ENCODE data around the gene CD22.
"Not testable (repeated sequence)": the region's sequence is repeated elsewhere in the genome, so short reads cannot be mapped to it uniquely, and the experiment has no call there.

Gene CD22

DNA sequence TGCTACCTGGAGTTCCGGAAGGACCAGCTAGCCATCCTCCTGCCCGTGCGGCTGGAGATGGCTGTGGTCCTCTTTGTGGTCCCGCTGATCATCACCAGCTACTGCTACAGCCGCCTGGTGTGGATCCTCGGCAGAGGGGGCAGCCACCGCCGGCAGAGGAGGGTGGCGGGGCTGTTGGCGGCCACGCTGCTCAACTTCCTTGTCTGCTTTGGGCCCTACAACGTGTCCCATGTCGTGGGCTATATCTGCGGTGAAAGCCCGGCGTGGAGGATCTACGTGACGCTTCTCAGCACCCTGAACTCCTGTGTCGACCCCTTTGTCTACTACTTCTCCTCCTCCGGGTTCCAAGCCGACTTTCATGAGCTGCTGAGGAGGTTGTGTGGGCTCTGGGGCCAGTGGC lies 30.4 kb downstream of the CD22 start:
- DNase-seq (ENCODE audit: low read depth), result not testable (repeated sequence)

DNA sequence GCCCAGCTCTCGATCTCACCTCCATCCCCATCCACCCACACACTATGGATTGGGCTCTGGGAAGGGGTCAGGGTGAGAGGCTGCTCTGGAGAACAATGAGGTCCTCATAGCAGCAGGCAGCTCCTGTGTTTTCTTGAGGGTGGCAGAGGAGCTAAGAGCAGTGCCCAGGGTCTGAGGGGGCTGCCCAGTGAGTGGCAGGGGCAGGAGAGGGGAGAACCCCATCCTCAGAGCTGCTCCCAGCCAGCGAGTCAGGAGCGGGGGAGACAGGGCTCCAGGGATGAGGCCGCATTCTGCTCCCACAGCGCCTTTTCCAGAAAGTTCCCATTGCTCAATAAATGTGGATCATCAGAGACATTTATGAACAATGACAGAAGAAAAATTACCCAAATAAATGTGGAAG lies 31.1 kb downstream of the CD22 start:
- DNase-seq (ENCODE audit: low read depth), result not testable (repeated sequence)

DNA sequence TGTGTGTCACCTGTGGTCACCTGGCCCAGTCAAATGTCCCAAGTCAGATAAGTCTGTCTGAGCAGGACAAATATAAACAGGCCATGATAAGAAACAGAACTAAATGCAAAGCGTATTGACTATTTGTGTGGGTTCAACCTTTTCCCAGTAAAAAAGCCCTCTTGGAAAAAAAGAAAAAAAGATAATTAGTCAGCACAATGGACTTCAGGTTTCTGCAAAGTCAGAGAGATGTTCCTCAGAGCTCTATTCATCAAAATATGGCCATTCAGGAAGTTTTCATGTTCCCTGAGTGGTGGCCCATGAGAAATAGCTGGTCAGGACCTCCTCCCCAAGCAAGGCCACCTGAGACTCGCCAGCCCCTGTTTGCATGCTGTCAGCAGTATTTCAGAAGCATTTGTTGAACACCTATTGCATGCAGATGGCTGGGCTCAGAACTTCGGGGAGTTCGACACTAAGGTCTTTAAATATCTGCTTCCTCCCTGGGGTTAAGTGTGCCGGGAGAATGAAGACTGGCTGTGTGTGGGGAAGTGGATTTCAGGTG lies 32.0 kb downstream of the CD22 start:
- no peak for DNase-seq (ENCODE audit: low read depth)

DNA sequence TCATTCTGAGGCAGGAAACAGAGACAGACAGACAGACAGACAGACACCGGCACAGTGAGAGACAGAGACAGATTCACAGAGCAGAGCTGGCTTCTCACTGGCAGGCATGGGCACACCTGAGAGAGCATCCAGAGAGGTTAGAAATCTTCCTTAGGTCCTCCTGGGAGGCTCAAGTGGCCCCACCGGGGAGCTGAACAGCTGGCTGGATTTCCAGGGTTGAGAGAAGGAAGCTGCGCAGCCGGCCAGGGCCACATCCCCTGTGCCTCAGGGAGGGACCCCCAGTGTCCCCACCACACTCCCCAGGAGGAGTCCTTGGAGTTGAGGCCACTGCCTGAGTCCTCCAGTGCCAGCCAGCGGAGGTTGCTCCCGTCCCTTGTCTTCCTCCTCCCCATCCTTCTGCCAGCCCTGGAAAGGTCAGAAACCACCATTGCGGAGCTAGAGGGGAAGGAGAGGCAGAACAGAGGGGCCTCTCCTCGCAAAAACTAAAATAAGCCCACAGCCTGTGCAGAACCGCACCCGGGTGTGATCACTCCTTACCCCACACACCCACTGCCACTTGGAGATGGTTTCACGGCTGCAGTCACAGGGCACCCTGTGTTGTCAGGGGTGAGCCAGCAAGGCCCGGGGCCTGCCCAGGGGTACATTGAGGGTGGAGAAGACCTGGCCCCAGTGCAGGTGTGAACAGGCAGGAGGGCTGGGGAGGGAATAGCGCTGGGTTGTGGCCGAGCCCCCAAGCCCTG lies 33.4 kb downstream of the CD22 start:
- no peak for DNase-seq (ENCODE audit: low read depth)

DNA sequence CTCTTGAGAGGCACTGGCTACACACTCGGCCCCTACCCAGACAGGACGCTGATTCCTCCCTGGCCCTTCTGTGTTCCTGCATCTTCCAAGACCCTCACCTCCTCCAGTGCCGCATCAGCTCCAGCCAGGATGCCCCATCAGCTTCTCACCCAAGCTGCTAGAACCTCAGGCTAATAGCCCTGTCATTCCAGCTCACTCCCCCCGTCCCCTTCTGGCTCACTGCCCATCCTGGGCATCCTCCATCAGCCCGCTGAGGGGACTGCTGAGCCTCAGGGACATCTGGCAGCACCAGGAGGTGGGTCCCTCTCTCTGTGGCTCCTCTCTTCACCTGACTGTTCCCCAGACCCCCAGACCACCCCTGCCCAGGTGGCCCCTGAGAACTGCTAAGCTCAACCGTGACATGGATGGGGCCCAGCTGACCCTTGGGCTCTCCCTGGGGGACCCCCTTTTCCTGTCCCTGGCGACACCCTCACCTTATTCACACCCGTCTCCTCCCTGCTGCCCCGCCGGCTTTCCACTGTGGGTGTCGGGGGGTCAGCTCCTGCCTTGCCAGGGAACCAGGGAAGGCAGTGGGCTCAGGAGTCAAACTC lies 34.1 kb downstream of the CD22 start:
- DNase-seq (ENCODE audit: low read depth), result no peak

DNA sequence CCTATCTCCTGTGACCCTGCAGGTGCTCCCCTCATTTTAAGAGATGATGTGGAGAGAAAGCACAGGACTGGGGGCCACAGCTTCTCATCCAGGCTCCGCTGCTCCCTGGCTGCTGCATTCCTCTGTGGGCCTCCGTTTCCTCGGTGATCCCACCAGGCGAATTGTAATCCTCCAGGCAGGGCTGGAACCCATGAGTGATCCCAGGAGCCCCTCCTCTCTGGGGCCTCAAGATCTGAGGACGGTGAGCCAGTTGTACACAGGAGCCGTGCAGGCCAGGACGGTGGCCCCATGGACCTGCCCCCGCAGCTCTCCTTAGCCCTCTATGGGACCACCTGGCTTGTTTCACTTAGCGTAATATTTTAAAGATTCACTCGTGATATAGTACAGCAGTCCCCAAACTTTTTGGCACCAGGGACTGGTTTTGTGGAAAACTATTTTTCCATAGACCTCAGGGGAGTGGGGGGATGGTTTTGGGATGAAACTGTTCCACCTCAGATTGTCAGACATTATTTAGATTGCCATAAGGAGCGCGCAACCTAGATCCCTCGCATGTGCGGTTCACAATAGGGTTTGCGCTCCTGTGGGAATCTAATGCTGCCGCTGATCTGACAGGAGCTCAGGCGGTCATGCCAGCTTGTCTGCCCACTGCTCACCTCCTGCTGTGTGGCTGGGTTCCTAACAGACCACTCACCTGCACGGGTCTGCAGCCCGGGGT lies 34.9 kb downstream of the CD22 start:
- no peak for DNase-seq (ENCODE audit: low read depth)

DNA sequence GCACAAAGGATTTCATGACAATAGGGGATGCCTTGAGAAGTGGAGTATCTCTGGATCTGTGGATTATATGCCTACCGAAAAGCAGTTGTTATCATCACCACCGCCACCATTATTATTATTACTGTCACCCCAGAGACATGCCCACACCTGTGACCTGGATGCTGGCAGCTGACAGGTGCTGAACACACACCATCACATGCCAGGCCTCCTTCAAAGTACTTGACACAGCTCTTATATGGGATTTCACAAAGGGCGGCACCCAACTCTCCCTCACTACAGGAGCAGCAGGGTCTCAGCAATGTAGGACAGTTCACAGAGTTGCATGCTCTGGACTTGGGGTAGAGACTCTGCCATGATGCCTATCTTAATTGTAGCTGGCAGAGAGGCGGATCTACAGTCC lies 36.3 kb downstream of the CD22 start:
- no peak for DNase-seq (ENCODE audit: low read depth)

DNA sequence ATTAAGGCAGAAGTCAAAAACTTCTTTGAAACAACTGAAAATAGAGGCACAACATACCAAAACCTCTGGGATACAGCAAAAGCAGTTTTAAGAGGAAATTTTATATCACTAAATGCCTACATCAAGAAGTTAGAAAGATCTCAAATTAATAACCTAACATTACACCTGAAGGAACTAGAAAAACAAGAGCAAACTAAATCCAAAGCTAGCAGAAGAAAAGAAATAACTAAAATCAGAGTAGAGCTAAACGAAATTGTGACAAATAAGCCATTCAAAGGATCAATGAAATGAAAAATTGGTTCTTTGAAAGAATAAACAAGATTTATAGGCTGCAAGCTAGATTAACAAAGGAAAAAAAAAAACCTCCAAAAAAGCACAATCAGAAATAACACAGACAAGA lies 39.4 kb downstream of the CD22 start:
- no peak for DNase-seq (ENCODE audit: low read depth)

DNA sequence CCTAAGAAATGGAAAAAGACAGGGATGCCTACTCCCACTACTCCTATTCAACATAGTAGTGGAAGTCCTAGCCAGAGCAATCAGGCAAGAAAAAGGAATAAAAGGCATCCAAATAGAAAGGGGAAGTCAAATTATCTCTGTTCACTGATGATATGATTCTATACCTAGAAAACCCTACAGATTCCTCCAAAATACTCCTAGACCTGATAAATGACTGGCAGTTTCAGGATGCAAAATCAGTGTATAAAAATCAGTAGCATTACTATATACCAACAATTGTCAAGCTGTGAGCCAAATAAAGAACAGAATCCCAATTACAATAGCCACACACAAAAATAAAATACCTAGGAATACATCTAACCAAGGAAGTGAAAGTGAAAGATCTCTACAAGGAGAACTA lies 40.5 kb downstream of the CD22 start:
- no peak for DNase-seq (ENCODE audit: low read depth)

DNA sequence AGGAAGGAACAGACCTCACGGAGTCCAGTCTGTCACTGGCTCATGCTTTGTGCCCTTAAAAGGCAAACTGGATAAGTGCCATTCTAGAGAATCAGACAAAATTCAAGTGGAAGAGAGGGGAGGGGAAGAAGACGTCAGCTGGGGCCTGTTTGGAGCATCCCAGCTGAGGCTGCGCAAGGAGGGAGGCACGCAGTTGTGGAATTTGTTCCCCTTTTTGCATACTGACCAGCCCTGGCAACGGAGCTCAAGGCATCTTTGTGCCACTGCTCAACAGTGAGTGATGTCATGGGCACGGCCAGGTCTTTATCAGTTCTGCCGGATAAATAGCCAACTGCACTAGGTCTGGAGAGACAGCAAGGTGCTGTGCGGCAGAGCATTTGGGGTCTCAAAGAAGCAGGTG lies 41.7 kb downstream of the CD22 start, which contains the start of gene GPR42:
TSS of gene GPR42 (plus strand) at position 347 of the 400 bp plus-strand sequence. CDS start 292 bp downstream, outside the sequence.
- no peak for DNase-seq (ENCODE audit: low read depth)

DNA sequence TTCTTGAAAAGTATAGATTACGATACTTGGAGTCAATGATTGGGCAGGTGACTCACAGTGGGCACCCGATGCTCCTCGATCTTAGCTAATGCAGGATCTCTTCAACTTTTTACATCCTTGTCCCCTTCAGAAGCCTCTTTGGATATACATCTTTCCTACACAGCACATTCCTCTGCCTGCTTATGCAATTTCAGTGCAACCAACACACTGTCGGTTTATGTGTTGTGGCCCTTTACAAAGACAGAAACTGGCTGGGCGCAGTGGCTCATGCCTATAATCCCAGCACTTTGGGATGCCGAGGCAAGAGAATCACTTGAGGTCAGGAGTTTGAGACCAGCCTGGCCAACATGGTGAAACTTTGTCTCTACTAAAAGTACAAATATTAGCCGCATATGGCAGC lies 44.5 kb downstream of the CD22 start:
- DNase-seq (ENCODE audit: low read depth), result no peak

DNA sequence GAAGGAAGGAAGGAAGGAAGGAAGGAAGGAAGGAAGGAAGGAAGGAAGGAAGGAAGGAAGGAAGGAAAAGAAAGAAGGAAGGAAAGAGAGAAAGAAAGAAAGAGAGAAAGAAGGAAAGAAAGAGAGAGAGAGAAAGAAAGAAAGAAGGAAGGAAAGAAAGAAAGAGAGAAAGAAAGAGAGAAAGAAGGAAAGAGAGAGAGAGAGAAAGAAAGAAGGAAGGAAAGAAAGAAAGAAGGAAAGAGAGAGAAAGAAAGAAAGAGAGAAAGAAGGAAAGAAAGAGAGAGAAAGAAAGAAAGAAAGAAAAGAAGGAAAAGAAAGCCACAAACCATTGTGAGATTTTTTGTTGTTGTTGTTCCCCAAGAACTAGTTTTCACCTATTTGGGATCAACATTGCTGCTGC lies 45.0 kb downstream of the CD22 start:
- DNase-seq (ENCODE audit: low read depth), result not testable (repeated sequence)

DNA sequence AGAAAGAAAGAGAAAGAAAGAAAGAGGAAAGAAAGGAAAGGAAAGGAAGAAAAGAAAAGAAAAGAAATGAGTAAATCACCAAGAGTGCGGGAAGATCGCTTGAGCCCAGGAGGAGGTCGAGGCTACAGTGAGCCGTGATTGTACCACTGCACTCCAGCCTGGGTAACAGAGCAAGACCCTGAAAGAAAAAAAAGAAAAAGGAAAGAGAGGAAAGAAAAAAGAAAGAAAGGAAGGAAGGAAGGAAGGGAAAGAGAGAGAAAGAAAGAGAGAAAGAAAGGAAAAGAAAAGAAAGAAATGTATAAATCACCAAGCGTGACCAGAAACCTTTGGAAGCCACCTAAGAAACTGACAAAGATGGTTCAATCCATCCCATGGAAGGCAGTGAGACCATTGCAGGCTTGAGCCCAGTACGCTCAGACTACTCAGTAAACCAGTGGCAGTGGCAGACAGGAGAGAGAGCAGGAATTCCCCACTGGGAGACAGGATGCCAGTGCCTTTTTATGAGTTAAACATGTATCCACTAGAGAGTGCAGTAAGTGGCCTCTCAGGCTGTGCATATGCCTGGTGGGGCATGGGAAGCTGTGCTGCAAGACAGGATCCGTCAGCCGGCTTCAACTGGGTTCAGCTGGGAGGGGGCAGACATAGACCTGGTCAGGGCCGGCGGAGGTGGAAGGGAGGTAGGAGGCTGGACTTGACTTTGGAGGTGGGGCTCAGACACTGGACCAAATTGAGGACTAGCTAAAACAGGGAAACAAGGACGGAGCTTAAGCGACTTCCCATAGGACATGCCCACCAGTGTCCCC lies 46.7 kb downstream of the CD22 start:
- no peak for DNase-seq (ENCODE audit: low read depth)

DNA sequence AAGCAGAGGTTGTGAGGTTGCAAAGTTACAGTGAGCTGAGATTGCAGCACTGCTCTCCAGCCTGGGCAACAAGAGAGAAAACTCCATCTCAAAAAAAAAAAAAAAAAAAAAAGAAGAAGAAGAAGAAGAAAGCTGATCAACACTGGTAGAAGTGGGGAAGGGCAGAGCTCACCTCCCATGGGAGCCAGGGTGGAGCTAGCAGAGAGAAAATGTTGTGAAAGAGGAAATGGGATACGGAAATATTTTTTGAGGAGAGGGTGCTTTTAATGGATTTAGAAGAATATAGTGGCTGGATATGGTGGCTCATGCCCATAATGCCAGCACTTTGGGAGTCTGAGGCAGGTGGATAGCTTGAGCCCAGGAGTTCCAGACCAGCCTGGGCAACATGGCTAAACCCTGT lies 48.7 kb downstream of the CD22 start:
- no peak for DNase-seq (ENCODE audit: low read depth)

DNA sequence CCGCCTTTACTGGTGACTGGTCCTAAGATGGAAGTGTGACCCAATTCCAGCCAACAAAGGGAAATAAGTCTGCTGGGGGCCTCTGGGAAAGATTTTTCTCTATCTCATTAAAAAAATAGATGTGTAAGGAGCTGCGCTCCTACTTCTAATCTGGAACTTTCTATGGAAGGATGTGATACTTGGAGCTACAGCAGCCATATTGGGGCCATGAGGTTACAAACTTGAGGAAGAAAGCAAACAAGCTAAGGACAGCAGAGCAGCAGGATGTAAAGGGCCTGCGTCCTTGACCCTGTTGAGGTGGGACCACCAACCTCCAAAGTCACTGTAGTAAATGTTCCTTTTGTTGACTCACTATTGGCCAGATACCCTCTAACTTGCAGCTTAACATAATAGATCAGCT lies 49.4 kb downstream of the CD22 start:
- no peak for DNase-seq (ENCODE audit: low read depth)

DNA sequence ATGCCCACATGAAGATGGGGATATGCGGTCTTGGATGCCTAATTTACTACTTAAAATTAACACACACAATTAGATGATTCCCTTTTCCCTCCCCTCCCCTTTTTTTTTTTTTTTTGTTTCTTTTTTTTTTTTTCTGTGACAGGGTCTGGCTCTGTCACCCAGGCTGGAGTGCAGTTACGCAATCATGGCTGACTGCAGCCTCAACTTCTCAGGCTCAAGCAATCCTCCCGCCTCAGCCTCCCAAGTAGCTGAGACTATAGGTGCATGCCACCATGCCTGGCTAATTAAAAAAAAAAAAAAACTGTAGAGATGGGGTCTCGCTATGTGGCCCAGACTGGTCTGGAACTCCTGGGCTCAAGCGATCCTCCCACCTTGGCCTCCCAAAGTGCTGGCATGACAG lies 50.6 kb downstream of the CD22 start:
- DNase-seq (ENCODE audit: low read depth), result not testable (repeated sequence)

DNA sequence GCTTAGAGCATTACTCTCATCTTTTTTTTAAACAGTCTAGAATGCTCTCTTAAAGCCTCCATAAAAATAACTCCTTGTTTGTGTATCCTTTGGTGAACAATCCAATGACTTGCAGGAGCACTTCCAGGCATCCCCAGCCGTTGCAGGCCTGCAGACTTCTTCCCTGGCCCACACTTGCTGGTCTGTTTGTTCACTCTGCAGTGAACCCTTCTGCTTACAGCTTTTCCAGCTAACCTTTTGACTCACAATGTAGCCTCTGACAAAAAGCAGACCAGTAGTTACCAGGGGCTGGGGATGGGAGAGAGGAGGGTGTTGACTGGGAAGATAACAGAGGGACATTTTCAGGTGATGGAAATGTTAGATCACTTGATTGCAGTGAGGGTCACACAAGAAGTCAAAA lies 51.0 kb downstream of the CD22 start:
- DNase-seq (ENCODE audit: low read depth), result no peak

DNA sequence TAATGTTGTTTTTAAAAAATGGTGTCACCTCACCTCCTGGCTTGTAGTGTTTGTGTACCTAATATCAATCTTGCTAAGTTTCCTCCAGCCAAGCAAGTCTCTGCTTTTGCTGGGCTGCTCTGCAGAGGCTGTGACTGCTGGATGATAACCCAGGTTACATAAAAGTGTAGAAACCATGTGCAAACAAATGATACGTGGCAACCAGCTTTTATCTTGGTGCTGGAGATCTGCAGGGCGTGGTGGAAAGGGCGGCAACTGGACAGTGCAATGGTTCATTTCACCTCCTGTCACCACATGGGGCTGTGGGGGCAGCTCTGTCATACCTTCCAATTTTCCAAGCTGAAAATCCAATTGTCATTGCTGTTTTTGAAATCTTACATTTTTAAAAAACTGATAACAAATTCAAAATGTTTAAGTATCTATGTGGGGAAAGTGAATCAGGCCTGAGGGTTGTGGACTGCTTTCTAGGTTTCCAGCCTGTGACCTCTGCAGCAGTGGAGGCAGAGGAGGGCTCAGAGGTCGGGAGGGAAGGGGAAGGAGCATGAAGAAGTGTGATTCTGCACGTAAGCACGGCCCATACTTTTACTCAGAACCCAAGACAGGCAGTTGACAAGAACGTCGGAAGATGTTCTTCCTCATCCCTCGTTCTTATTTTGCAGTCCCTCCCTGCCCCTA lies 51.6 kb downstream of the CD22 start:
- no peak for DNase-seq (ENCODE audit: low read depth)

DNA sequence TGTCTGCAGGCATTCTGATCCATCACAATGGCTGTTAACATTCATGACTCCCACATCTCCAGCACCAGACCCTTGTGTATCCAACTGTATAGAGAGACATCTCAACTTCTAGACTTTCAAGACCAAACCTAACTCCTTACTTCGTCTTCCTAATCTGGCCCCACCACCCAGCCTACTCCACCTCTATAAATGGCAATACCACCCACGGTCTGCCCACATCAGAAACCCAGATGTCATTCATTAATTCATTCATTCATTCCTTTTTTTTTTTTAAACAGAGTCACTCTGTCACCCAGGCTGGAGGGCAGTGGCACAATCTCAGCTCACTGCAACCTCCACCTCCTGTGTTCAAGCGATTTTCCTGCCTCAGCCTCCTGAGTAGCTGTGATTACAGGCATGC lies 52.3 kb downstream of the CD22 start:
- DNase-seq (ENCODE audit: low read depth), result no peak

DNA sequence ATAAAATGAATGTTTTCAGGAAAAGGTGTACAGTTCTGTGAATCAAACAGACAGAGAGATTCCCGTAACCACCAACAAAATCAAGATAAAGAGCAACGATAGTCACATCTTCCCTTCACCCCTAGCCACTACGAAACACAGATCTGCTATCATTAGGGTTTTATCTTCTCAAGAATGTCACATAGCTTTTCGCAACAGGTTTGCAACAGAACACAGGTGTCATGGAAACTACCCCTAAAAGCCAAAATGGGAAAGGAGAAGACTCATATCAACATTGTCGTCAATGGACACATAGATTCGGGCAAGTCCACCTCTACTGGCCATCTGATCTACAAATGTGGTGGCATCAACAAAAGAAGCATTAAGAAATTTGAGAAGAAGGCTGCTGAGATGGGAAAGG lies 52.9 kb downstream of the CD22 start:
- DNase-seq (ENCODE audit: low read depth), result no peak

DNA sequence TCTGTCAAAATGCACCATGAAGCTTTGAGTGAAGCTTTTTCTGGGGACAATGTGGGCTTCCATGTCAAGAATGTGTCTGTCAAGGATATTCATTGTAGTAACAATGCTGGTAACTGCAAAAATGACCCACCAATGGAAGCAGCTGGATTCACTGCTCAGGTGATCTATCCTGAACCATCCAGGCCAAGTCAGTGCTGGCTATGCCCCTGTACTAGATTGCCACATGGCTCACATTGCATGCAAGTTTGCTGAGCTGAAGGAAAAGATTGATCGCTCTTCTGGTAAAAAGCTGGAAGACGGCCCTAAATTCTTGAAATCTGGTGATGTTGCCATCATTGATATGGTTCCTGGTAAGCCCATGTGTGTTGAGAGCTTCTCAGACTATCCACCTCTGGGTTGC lies 54.5 kb downstream of the CD22 start:
- DNase-seq (ENCODE audit: low read depth), result no peak

All from ELR (cell line).